ENCODE results near the gene RALGPS1.

RALGPS1 gene

GRCh38 chr9:127081250-127082185 is 166.9 kb downstream of the RALGPS1 start:
- no peak for DNase-seq (ENCODE audit: low read depth)

DNA sequence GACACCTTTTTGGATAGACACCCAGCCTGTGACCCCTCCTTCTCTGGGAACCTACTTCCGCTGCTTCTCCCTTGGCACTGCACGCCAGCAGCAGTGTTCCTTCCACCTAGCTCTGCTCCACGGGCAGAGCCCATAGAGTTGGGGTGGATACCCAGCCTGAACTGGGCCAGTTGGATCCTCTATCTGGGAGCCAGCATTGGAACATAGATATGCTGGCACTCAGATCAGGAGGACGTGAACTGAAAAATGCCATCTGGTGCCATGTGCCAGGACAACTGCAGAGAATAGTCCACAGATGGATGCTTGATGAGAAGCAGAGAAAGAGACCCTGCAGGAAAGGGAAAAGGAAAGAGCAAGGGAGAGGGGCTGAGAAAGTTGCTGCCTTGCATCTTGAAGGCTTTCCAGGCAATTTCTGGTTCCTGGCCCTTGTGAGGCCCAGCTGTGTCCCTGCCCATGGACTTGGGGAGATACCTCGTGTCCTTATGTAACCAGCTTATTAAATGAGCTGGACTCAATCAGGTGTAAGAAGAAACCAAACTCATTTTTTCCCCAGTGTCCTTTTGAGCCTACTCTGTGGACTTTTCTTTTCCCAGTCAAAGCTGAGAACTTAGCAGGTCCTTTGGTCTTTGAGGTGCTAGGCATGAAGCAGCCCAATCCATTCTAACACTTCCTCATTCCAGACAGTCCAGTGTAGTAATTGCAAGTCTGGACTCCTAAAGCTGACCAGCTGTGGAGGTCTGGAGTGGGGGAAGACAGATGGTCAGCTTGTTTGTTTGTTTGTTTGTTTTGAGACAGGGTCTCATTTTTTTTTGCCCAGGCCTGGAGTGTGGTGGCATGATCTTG is 168.8 kb downstream of the RALGPS1 start:
- no peak for DNase-seq (ENCODE audit: low read depth)

- no peak for DNase-seq (ENCODE audit: low read depth)
Observed at GRCh38 chr9:127084076-127085039, 169.8 kb downstream of the RALGPS1 start.

- DNase-seq (ENCODE audit: low read depth), result no peak
Observed at GRCh38 chr9:127085186-127085585, 170.6 kb downstream of the RALGPS1 start.

- no peak for DNase-seq (ENCODE audit: low read depth)
Observed at GRCh38 chr9:127086771-127087170, 172.2 kb downstream of the RALGPS1 start.

DNA sequence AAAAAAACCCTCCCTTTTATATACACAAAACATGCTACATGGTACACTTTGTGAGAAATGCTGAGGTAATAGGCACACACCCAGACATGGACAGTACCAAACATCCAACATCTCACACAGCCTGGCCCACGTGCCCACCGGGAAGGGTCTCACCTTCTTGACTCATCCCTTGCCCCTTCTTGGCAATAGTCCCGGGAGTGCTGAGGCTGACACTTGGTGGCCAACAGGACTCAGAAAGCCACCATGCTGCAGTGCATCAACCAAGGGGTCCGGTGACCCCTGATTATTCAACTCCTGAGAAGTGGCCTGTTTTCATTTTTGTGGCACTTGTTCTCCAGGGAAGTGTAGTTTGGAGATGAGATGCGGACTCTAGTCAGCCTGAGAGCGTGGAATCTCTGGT is 172.8 kb downstream of the RALGPS1 start:
- no peak for DNase-seq (ENCODE audit: low read depth)

GRCh38 chr9:127087836-127088235 is 173.3 kb downstream of the RALGPS1 start:
- DNase-seq (ENCODE audit: low read depth), result no peak

DNA sequence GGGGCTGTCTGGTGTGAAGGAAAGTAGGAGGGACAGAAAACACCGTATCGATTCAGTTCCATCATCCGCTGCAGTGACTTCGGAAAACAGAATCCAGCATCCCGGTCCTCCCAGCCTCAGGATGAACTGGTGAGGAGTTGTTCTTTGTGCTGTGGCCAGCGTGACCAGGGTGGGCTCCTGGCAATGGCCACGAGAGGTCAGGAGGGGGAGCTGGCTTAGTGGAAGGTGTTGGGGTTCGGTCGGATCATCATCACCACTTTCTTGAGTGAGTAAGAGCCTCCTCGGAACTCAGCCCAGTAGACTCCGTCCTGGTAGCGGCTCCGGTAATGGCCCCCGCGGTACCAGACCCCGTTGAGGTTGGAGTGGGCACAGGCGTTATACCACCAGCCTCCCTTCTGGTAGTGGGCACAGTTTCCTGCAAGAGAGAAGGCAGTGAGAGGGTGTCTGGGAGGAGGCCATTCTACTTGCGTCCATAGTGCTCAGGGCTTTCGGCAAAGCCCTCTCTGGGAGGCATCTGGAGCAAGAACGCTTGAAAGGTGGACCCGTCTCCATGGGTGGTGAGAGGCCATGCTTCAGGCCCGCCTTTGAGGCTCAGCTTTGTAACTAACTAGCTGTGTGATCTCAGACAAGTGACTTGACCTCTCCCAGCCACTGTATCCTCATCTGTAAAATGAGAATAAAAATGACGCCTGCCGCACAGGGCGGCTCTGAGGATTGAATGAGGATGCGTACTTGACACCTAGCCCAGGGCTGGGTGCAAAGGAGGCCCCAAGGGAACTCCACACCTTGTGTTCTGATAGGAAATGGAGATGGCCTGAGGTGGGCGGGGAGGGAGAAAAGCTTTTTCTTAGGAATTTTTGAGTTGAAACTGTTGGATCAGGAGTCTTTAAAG is 174.4 kb downstream of the RALGPS1 start:
- no peak for DNase-seq (ENCODE audit: low read depth)

GRCh38 chr9:127089631-127090081 is 175.1 kb downstream of the RALGPS1 start:
- no peak for DNase-seq (ENCODE audit: low read depth)

DNA sequence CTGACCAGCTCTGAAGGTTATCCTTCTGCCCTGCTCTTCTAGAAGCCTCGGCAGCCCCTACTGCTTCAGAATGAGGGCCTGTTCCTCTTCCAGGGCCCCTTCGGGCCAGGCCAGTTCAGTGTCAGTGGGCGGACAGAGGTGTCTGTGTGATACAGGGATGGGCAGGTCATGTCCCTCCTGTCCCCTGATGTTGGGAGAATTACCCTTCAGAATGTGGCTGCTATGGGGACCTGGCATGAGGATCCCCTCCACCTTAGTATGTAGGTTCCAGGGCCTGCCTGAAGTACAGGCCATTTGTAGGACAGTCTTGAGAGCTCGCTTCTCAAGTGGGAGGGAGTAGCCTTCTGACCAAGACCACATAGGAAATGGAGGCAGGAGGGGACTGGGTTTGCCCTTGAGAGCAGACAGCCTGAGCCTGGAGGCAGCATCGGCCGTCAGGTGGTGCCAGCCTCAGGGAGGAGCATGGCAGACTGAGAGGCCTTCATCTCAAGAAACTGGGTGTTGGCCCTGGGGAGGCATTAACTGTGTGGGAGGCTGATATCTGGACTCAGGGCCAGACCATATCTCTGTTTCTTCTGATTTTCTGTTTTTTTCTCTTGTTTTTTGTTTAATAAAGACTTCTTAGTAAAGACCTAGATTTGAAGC is 175.9 kb downstream of the RALGPS1 start:
- no peak for DNase-seq (ENCODE audit: low read depth)

DNA sequence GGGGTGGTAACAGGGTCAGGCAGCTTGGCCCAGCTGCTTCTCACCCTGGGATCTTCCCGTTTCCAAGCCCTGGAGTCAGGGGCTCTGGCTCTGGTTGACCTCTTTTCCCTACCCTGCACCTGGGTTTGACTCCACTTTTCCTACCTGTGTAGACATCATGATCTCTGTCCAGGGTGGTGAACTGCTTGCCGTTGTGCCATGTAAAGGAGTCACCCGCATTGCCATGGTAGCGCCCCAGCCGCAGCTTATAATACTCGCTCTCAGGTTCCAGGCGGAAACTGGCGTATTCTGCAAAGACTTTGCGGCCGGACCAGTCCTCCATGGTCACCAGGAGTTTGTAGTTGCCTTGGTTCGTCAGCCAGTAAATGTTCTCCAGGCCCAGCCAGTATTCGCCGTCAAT is 176.9 kb downstream of the RALGPS1 start:
- no peak for DNase-seq (ENCODE audit: low read depth)

GRCh38 chr9:127092041-127092608 is 177.5 kb downstream of the RALGPS1 start:
- no peak for DNase-seq (ENCODE audit: low read depth)

GRCh38 chr9:127093319-127094020 is 178.9 kb downstream of the RALGPS1 start:
- no peak for DNase-seq (ENCODE audit: low read depth)

- no peak for DNase-seq (ENCODE audit: low read depth)
Observed at GRCh38 chr9:127095411-127095810, 180.8 kb downstream of the RALGPS1 start.

DNA sequence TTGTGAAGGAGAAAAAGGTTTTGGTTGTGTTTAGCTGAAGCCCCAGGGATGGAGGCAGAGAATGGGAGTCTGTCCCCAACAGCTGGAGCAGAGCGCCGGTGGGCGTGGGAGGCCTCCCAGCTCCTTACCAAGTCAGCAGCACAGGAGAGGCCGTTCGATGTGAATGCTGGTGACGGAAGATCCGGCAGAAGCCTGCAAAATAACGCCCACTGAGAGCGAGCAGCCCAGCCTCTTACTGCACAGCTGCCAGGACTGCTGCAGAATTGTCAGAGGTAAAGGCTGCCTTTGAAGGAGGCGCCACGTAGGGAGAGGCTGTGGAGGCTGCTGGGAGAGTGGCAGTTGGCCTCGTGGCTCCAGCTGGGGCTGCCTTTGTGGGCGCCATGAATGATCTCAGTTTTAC is 181.6 kb downstream of the RALGPS1 start:
- DNase-seq (ENCODE audit: low read depth), result no peak

DNA sequence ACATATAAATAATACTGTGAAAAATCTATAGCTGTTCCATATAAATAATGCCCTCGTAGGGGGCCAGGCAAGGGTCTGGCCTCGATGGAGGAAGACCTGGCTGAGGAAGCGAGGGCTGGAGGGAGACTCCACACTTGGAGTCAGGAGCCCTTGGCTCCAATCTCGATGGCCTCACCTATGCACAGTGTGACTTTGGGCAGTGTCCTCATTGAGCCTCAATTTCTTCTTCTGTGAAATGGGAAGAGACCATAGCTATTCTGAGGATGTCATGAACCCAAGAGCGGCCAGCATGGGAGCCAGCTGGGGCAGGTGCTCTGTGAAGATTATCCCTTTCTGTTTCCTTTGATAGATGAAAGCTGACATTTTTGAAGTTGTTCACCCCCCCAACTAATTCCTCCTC is 183.1 kb downstream of the RALGPS1 start:
- DNase-seq (ENCODE audit: low read depth), result no peak

GRCh38 chr9:127098916-127099553 is 184.5 kb downstream of the RALGPS1 start:
- DNase-seq (ENCODE audit: low read depth), result no peak

- no peak for DNase-seq (ENCODE audit: low read depth)
Observed at GRCh38 chr9:127099664-127100063, 185.1 kb downstream of the RALGPS1 start.

DNA sequence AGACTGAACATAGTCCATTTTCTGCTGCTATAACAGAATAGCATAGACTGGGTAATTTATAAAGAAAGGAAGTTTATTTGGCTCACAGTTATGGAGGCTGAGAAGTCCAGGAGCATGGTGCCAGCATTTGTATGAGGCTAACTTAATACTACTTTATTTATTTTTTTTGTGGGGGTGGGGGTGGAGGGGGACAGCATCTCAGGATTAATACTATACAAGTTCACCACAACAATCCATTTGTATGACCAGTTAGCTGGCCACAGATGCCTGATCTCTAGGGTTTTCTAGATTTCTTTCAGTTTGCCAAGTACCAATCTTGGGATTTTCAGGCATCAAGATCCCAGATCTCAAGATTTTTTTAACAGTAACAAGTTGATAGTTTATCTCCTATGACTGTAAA is 187.6 kb downstream of the RALGPS1 start:
- no peak for DNase-seq (ENCODE audit: low read depth)

Measured in activated T-helper 9 cell treated with anti-CD3 and anti-CD28 coated beads, Interleukin-2, amount 50 U/mL, for 16 hours (primary cell).